T-helper 1 cell treated with Interleukin-12 subunit alpha and Interleukin-12 subunit beta and Interleukin-4 antibody, amounts not matched to agents 30 ng/mL and 1 ng/mL, for 36 hours (primary cell): Measurements from ENCODE around the gene LHX2. TPM values are rescaled to one million over a fixed set of nuclear protein-coding genes. Genes with fewer than 3 reads are reported as not detected.
"Not testable (repeated sequence)": the region's sequence is repeated elsewhere in the genome, so short reads cannot be mapped to it uniquely, and the experiment has no call there.

ENCODE experiments used
- intact Hi-C: fragments of 100-400 bp; cut with micrococcal nuclease; formaldehyde crosslinking; loops from one replicate; pipeline ENCODE4 v1.15.1; 2024
- total RNA-seq: library from RNA; stranded (reverse); gene quantifications from 2 replicates; pipeline ENCODE4 v1.2.3, GENCODE V29; 2022

LHX2 gene, protein sequence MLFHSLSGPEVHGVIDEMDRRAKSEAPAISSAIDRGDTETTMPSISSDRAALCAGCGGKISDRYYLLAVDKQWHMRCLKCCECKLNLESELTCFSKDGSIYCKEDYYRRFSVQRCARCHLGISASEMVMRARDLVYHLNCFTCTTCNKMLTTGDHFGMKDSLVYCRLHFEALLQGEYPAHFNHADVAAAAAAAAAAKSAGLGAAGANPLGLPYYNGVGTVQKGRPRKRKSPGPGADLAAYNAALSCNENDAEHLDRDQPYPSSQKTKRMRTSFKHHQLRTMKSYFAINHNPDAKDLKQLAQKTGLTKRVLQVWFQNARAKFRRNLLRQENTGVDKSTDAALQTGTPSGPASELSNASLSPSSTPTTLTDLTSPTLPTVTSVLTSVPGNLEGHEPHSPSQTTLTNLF
- total RNA-seq, result not detected in 2 replicates

DNA sequence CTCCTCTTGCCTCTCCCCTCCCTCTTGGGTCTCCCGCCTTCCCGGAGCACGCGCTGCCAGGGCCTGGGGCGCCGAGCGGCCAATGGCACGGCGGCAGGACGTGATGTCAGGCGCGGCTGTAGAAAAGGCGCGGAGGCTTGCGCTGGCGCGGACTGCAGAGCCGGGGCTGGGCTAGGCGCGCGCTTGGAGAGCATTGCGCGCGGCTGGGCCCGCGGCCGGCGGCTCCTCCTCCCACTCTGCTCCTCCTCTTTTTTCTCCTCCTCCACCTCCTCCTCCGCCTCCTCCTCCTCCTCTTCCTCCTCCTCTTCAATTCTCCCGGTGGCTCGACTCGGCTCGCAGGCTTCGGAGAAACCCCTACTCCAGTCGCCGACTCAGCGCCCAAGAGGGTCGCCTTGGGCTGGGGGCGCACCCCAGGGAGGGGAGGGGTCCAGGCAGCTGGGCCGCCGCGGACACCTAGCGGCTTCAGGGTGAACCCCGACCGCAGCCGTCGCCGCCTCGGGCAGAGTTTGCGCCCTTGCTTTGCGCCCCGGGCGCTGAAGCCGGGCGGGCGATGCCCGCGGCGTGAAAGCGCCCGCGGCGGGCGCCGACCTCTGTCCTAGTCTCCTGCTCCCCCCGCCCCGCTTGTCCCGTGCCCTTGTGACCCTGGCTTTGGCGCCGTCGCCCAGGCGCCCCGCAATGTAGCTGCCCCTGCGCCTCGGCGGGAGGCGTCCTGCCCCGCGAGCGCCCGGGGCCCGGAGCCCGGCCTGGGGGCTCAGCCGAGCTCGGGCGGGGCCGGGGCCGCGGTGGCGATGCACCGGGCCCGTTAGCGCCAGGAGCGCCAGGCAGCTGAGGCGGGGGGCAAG is at the start of gene LHX2:
Gene LHX2 (plus strand): TSS at position 309 of the 842 bp plus-strand sequence. CDS start 581 bp downstream, outside the sequence.
- intact Hi-C loops, result no loop called here

DNA sequence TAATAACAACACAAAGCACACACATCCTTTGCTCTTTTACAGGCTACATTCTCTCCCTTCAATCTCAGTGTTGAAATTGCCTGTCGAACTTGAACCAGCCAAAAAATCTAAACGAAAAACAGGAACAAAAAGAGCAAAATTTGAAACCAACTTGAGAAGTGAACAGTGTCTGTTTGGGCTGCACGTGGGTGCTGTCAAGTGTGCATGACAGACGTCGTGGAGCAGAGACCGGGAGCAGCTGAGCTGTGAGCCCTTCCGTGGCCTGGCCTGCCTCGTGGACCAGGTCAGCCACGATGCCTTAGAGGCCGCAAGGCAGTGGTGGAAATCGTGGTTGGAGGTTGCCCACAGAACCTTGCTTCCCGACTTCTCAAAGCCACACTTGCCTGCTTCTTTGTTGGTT is 46.8 kb upstream of the LHX2 start:
- intact Hi-C loops, result no loop called here

DNA sequence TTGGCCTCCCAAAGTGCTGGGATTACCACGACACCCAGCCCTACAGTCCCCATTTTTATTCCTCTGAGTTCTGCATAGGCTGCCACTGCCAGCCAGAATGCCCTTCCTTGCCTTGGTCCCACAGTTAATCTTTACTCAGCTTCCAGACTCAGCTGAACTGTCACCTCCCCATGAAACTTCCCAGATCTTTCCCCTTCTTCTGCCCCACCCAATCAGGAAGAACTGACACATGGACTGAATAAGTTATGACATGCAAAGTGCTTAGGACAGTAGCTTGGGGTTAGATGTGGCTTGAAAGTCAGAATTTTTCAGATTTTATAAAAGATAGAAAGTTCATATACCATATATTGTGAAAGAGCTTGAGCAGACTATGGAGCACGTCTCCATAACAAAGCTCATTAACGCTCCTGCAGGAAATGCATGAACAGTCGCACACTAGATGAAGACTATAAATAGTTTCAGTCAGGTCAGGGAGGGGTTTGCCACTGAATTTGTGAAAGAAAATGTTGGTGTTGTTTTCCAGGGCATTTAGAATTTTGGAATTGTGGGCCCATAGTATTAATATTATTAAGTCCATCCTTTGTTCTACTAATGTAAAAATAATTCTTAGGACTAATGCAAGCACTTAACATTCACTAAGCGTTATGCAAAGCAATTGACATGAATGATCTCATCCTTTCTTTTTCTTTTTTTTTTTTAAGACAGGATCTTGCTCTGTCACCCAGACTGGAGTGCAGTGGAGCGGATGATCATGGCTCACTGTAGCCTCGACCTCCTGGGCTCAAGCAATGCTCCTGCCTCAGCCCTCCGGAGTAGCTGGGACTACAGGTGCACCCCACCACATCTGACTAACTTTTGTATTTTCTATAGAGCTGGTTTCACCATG is 45.5 kb upstream of the LHX2 start:
- intact Hi-C loops, result no loop called here

DNA sequence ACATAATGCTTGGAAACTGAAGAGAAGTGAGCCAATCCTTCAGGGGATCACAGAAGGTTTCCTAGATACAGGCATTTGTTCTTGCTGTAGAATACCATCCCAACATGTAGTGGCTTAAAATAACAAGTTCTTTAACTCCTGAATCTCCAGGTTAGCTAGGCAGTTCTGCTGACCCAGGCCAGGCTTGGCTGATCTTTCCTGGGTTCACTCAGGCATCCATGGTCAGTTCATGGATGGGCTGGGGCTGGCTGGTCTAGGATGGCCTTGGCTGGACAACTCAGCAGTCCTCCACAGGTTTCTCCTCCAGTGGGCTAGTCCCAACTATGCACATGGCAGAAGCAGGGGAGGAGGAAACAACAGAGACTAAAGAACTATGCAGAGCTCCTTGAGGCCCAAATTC is 44.2 kb upstream of the LHX2 start:
- intact Hi-C loops, result no loop called here

DNA sequence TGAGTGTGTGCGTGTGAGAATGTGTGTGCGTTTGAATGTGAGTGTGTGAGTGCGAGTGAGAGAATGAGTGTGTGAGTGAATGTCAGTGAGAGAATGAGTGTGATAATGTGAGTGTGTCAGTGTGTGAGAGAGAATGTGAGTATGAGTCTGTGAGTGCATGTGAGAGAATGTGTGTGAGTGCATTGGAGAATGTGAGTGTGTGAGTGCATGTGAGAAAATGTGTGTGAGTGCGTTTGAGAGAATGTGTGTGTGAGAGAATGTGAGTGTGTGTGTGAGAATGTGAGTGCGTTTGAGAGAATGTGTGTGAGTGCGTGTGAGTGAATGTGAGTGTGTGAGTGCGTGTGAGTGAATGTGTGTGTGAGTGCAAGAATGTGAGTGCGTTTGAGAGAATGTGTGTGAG is 39.0 kb upstream of the LHX2 start:
- intact Hi-C loops, result no loop called here

DNA sequence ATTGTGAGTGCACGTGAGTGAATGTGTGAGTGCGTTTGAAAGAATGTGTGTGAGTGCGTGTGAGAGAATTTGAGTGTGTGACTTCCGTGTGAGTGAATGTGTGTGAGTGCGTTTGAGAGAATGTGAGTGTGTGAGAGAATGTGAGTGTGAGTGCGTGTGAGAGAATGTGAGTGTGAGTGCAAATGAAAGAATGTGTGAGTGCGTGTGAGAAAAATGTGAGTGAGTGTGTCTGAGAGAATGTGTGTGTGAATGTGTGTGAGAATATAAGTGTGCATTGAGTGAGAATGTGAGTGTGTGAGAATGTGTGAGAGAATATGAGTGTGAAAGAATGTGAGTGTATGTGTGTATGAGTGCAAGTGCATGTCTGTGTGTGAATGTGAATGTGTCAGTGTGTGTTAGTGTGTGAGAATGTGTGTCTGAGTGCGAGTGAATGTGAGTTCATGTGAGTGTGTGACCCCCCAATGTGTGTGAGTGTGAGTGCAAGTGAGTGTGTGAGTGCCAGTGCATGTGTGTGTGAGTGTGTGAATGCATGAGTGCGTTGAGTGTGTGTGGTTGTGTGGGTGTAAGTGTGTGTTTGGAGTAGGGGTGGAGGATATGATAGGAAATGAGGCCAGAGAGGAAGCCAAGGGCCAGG is 37.9 kb upstream of the LHX2 start:
- intact Hi-C loops, result no loop called here

DNA sequence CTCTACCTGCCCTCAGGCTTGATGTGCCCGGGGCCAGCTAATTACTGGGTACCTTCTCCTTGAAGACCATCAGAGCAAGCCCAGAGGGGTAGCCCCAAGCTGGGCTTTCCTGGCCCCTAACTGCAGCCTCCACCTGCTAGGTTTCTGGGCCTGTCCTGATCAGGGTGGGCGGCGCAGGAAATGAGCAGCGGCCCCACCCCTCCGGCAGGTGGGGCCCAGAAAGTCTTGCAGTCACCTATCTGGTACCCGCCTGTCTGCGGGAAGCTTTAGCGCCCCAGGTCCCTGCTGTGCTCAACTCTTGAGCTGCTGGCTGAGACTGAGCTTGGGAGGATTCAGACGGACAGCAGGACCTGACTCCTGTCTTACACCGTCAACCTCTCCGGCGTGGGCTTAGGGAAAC is 37.1 kb upstream of the LHX2 start:
- intact Hi-C loops, result no loop called here

DNA sequence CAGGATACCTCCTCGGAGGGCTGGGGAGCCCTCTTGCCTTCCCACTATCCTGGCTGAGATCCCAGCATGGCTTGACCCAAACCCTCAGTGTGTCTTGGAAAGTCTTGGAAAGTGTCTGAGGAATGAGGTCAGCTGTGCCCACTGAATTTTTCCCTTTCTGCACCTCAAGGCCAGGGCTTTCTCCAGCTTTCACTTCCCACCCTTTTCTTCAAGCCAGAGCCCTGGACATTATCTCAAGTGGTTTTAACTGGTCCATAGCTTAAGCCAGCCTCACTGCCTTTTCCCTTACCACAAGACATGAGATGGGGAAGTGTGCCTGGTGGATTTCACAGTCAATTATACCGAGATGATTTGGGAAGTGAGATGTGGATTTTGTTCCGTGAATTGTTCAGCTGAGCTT is 35.7 kb upstream of the LHX2 start:
- intact Hi-C loops, result no loop called here

DNA sequence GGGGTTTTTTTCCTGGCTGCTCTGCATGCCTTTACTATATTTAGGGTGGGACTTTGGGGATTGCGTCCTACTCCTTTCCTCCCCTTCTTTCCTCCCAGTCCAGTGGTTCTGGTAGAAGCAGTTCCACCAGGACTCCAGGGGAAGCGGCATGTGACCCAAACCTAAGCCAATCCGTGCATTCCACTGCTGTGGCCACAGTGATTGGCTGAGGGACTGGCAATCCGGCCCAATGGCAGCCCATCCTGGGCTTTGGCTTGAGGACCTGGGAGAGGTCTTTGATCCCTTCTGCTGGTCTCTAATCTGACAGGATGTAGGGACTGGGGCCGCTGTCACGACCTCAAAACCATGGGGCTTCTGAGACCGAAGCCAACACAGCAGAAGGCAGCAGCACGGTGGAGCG is 35.0 kb upstream of the LHX2 start:
- intact Hi-C loops, result not testable (repeated sequence)

DNA sequence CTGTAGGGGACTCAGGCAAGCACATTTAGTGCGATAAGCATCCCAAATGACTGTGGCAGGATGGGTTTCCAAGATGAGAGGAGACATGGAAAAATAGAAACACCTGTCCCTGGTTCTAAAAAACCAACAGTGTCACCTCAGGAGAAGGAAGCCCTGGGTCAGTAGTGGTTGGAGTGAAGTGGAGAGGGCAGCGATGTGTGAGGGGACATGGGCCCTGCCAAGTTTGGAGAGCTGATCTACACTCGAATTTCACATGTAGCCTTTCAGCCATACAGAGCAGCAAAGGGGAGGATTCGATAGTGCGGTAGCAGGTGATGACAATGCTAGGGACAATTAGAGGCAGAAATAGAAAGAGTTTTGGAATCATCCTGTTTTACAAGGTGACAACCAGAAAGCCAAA is 32.6 kb upstream of the LHX2 start:
- intact Hi-C loops, result no loop called here

DNA sequence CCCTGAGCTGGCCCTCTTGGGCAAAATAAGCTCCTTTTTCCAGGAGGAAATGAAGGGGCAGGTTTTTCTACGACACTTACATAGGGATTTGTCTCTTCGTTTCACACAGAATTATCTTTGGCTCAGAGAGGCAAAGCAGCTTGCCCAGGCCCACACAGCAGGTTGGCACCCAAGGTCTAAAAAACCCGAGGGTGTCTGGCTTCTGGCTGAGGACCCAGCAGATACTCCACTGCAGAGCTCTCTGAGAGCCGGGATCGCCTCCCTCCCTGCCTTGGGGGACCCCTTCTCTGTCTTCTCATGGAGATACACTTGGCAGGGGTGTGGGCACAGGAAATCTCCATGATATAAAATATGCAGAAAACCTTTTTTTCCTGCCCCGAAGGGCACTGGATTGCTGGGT is 29.0 kb upstream of the LHX2 start:
- intact Hi-C loops, result no loop called here

DNA sequence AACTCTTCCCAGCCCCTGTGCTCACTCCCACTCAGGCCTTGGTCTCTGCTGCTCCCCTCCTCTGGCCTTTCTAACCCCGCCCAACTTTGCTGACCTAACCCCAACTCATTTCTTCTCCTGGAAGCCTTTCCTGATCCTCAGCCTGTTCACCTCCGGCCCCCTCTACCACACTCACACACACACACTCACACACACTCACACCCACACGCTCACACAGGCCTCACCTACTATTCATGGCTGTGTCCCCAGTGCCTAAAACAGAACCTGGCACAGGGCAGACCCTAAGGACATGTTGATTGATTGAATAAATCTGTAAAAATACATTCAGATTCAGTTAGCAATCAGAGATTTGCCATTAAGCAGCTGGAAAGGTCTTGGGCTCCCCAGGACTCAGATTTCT is 28.5 kb upstream of the LHX2 start:
- intact Hi-C loops, result no loop called here

DNA sequence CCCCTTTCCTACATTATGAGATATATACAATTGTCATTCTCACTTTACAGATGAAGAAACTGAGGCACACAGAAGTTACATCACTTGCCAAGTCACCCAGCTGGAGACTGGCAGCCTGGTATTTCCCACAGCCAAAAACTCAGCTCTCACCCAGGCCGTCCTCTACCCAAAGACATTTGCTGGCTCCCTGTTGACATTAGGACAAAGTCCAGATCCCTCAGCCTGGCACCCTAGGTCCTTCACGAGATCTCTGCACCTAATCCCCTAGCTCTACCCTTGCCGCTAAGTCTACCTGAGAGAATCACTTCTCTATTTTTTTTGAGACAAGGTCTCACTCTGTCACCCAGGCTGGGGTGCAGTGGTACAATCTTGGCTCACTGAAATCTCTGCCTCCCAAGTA is 26.8 kb upstream of the LHX2 start:
- intact Hi-C loops, result no loop called here

DNA sequence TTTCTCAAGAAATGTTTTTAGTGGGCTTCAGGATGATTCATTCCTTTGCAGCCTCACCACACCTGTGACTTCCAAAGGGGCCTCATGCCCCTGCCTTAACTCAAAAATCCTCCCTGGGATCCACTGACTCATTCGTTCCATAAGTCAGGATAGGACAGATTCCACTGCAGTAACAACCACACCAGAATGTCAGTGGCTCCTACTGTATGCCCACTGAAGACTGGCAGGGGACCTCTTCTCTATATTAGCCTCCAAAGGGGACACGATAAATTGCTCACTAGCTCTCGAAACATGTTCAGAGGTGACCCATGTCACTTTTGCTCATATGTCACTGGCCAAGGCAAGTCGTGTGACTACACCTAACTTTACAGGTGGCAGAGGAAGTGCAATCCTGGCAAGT is 25.7 kb upstream of the LHX2 start:
- intact Hi-C loops, result no loop called here

DNA sequence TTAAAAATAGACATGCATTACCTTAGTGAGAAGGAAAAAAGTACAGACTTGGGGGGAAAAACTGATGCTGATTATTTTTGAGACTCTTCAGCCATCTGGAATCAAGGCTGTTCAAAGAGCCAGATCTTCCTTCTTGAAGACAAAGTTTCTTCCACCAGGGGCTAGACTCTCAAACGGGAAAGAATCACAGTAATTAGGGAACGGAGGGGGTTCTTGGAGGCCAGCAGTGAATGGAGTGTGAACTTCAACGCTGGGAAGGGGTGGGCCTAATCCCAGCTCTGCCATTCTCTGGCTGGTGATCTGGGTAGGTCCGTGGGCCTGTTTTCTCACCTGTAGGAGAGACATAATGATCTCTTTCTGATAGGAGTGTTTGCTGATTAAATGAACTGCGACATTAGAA is 21.1 kb upstream of the LHX2 start:
- intact Hi-C loops, result no loop called here

DNA sequence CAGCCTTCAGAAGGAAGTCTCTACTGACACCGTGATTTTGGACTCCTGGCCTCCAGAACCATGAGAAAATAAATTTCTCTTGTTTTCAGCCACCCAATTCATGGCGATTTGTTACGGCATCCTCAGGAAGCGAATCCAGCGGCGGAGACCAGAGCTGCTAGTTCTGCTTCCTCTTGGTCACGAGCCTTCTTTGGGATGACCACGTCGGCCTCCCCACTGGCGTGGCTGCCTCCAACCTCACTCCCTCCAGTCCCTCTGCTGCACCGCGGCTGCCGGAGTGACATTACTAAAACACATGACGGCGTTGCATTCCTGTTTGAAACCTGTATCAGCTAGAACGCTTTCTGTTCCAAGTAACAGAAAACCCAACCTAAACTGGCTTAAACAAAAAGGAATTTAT is 18.9 kb upstream of the LHX2 start:
- intact Hi-C loops, result not testable (repeated sequence)

DNA sequence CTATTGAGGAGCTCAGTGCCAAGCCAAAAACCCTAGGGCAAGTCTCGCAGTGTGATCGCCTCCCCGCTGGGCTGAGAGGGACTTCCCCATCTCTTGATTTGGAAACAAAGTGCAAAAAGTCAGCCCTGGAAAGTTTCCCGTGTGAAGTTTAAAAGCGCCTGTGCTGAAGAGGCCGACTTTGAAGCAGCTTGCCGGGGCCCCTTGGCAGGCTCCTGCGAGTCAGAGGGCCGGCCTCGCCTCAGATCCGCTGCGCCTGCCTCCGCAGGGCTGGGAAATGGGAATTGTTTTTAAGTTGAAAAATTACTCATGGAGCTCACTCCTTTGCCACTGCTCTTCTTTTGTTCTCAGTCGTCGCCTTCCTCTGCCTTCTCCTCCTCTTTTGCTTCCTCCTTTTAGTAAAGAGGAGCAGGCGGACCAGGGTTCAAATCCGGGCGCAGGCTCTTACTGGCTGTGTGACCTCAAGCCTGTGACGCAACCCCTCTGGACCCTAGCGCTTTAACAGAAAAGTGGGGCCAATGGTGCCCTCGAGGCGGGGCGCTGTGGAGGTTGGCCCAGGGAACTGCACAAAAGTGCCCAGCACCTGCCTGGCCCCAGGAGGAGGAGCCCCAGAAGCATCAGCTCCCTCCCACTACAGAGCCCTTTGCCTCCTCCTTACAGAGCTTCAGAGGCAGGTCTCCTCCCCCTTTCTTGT is 14.7 kb upstream of the LHX2 start:
- intact Hi-C loops, result loop anchor here (5.0 kb wide), 1 partner anchor 455 kb away; no protein-coding TSS in a partner anchor

DNA sequence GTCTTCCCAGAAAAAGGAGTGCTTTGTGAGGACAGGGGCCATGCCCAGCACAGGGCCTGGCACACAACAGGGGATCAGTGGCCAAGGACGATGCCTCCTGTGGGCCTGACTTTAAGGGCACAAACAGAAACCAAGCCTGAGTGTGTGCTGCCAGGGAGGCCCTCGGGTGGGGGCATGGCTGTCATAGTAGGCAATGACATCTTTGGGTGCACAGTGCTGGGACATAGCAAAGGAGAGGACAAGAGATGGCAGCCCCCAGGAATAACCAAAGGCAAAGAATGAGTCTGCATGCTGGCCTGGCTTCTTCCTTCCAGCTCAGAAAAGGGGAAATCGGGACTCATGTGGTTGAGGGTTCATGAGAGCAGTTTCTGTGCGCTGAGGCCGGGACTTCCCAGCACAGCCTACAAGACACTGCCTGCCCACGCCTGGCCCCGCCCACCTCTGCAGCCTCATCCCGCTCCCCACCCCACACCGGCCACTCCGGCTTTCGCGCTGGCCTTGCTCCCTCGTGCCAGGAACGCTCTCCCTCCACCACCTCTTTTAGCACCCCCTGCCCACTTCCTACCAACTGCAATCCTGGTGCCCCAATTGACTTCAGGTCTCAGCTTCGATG is 13.8 kb upstream of the LHX2 start:
- intact Hi-C loops, result loop anchor here (1.0 to 5.0 kb wide), 2 partner anchors 67 to 455 kb away; partner anchors contain the start of gene DENND1A

DNA sequence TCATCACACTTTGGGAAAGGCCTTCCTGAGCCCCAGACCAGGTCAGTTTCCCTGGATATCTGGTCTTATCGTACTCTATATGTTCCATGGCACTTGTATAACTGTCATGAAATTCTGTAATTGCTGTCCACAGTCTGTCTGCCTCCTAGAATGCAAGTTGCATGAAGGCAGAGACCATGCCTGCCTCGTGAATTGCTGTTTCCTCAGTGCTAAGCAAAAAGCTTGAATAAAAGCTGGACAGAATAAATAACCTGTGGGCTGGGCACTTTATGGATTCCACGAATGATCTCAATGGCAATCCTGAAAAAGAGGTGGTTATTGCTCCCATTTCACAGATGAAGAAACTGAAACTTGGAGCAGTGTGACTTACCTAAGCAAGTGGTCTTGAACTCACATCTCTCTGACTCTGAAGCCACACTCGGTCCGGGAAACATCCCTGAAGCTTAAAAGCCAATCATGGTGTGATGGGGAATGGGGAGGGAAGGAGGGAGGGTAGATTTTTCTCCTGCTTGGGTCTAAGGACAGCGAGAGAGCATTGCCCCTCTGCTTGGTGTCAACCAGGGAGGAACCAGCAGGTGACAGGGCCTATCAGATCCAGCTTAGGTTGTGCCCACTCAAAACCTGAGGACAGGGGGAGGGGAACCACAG is 13.2 kb upstream of the LHX2 start:
- intact Hi-C loops, result loop anchor here (1.0 to 5.0 kb wide), 2 partner anchors 68 to 456 kb away; partner anchors contain the start of gene DENND1A
